Fibroblast of mammary gland (primary cell): ENCODE results near the gene EFS.

ENCODE experiments used
- DNase-seq: peaks from one replicate; pipeline ENCODE4 v3.0.0-alpha.2; 2010; ENCODE audit warnings: low read depth
- H3K4me3 ChIP-seq: 2 replicates; pipeline ENCODE4 v1.5.1; 2011; ENCODE audit warnings: low read depth, mild to moderate bottlenecking, low read length, moderate library complexity; ENCODE audit not compliant: control insufficient read depth
- CTCF ChIP-seq: conservative IDR thresholded peaks from 2 replicates; pipeline ENCODE4 v1.5.1; 2011; ENCODE audit warnings: low read depth, low read length, inconsistent platforms; ENCODE audit not compliant: control insufficient read depth, insufficient read depth

Gene EFS

DNA sequence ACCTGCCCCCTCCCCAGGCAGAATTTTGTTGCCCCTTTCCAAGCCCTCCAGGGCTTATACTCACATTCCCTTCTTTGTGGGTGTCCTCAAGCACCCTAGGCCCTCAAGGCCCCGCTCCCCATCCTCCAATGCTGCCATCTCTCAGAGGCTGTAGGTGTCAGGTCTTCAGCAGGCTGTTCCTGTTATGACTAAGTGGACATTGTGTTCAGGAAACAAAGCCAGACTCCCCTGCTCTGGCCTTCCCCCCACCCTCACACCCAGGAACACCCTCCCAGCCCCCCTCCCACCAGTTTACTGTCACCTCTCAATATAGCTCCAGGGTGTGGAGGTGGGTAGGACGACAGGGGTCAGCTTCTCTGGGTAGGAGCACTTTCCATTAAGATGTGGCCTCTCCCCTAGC is 44.5 kb upstream of the EFS start:
- no peak overlapping the region for H3K4me3 ChIP-seq
- no peak for TF ChIP-seq CTCF
- DNase-seq = no peak

DNA sequence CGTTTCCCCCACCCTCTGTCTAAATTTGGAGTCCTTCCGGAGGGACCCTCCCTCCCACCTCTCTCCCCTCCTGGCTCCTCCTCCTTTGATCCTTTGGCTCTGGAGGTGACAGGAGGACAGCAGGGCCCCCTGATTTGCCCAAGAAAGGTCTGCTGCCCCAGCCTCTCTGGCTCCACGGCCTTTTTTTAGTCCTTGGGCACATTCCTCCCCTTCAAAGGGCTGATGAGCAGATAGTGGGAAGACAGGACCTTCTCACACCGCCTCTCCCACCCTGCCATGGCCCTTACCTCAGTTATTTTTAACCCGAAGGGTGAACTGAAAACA is 43.3 kb upstream of the EFS start:
- H3K4me3 ChIP-seq = no peak overlapping the region
- TF ChIP-seq CTCF = no peak
- DNase-seq = no peak

GRCh38 chr14:23407516-23408306 is 42.7 kb upstream of the EFS start, which contains the start of gene MYH6:
Gene MYH6, minus strand, starts transcription at chr14:23408273. Its CDS starts 1,050 bp downstream, at chr14:23407223.
- no peak for DNase-seq
- TF ChIP-seq CTCF = no peak
- no peak within 1 kb of the TSS for H3K4me3 ChIP-seq

DNA sequence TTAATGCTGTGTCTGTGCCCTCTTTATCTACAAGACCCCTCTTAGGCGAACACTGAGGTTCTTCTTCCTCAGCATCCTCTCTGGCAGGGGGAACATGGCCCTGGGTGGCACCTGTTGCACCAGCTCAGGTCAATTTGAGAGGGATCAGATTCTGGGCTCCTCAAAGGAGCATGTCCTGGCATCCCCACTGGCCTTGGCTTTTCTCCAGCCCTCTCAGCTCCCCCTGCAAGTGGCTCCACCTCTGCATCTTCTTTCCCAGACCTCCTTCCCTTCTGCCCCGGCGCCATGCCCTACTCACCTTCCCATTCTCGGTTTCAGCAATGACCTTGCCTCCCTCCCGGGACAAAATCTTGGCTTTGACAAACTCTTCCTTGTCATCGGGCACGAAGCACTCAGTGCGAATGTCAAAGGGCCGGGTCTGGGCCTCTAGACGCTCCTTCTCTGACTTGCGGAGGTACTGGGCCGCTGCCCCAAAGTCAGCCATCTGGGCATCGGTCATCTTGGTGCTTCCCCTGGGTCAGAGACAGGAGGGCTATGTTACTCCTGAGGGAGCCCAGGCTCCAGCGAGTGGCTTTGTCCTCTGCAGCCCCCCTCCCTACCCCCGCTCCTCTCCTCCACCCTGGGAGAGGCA is 41.9 kb upstream of the EFS start:
- no peak for DNase-seq
- H3K4me3 ChIP-seq = no peak overlapping the region
- no peak for TF ChIP-seq CTCF

- no peak overlapping the region for H3K4me3 ChIP-seq
- no peak for DNase-seq
- TF ChIP-seq CTCF = no peak
Observed at GRCh38 chr14:23406244-23406643, 41.3 kb upstream of the EFS start.

DNA sequence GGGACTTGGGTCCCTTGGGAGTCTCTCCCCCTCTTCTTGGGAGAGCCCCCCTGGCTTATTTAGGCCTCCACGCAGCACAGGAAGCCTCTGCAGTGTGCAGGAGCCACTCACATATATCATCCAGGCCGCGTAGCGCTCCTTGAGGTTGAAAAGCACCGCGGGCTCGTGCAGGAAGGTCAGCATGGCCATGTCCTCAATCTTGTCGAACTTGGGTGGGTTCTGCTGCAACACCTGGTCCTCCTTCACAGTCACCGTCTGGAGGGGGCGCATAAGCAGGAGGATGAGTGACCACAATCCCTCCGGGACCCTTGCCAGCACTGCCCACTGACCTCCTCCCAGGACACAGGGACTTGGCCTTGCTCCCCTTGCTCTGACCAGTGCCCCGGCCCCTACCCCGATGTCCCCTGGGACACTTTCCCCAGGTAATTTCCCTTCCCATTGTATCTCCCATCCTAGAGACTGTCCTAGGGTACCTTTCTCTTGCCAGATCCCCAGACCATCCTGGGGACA is 40.6 kb upstream of the EFS start:
- no peak for TF ChIP-seq CTCF
- no peak overlapping the region for H3K4me3 ChIP-seq
- no peak for DNase-seq
